NOMO-1 treated with dmso at 0.1 percent for 144 hours (cell line): ENCODE measurements around the gene CHN2.

Experiments used
- DNase-seq: peaks from one replicate; lab custom pipeline; 2025; ENCODE audit not compliant: unreplicated experiment; lab: John Stamatoyannopoulos, UW

CHN2 gene

DNA sequence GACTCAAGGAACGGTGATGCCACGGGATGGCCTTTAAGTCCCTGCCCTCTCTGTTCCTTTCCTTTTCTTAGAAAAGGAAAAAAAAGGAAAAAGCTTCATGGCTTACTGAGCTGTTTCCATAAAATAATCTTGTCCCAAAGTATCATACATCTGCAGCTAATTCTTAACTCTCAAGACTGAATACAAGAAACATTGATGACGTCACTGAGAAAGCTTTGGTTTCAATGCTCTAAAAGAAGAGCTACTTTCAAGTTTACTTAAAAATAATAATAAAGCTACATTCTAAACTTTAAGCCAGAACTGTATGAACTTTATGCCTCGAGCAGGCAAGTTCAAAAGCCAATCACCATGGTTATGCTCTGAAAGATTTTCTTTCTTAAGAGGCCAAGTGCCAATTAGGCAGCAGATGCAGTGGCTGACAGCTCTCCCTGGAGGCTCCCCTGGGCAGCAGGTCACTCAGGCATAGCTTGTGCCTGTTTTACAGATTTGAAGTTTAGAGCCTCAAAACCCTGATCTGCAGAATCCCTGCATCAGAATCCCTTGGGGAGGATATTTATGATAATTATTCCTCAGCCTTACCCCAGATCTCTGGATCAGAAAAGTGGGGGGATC is 165.0 kb downstream of the CHN2 start:
- DNase-seq = no peak

DNA sequence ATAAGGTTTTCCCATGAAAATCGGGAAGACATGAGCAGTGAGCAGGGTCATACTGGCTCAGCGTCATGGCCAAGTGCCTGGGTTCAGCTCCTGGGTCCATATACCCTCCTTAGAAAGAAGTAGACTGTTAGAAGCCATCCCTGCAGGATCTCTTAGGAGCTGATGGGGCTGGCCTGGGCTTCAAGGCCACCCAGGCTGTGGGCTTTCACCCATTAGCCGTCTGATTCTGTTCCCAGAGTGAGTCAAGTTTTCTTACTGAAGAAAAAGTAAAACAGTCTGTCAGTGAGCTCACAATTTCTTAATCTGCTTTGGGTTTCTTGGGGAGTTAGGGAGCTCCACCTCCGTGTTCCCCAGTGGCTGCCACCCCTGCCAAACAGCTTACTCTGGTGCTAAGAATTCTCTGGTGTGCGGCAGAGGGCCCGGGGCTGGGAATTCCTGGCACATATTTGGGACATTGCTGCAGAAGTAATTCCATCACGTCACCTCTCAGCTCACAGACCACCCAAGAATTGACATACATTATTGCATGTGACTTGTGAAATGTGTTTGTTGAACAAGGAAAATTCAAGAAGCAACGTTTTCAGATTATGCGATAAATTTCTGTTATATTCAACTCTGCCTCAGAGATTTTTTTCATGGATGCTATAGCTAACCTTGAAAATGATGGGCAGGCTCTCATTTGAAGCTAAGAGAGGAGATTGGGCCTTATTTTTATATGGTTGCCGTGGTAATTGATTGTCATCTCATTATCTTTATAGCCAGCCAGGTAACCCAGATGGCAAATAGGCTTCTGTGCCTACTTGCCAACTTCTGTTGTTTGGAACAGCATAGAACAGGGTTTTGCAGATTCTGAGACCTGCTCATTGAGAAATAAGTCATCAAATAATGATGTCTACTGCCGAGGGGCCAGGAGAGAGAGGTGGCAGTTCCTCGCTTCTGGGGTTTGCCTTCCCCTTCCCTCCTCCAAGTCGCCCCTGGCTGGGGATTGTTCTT is 166.4 kb downstream of the CHN2 start:
- DNase-seq = no peak

DNA sequence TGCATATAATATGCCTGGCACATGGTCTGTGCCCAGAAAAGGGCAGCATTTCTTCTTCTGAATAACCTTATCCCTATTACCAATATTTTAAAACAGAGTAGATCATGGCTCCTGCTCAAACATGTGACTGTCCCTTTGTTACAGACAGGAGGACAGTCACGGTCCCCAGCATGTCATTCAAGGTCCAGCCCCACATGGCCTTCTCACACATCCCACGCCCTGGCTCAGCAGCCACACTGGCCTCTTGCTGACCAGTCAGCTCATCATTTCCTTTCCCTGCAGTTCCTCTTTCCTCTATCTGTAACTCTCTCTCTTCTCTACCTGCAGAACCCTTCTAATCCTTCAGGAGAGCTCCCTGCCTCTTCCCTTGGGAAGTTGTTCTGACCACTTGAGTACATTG is 167.8 kb downstream of the CHN2 start:
- DNase-seq = no peak

DNA sequence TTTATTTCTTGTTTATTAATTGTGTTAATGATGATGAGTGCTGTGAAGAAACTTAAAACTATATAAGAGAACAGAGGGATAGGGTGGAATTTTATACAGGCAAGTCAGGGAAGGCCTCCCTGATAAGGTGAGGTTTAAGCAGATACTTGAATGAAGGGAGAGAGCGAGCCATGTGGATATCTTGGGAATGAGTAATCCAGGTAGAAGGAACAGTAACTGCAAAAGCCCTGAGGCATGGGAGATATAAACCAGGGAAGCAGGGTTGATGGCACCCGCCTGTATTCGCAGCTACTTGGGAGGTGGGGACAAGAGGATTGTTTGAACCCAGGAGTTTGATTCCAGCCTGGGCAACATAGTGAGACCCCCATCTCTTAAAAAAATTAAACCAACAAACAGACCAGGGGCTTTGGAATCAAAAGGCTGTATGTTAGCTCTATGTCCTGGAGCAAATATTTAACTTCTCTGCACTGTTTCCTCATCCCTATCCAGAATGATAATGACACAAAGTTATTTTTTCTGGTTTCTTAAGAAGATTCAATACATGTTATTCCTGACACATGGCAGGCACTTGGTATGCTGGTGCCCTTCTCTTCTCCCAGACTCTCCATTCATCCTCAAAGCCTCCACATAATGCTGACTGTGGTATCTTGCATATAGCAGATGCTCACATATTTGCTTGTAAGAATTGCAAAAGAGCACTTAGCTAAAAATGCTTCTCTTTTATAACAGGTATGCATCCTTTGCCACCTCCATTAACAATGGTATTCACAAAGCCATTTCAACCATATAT is 169.3 kb downstream of the CHN2 start:
- DNase-seq = no peak

DNA sequence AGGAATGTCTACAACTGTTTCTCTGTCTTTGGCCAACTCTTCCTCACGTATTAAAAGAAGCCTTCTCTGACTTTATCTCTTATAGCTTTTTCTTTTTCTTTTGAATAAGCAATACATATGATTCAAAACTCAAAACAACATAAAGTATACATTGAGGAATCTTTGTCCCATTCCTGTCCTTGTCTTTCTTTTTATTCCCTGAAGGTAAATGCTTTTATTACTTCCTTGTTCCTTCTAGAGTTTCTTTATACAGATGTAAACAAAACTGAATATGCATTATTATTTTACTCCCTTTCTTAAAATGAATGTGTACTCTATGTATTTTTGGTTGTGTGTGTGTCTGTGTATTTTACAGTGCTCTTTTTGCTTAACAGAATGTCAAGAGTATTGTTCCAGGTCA is 170.1 kb downstream of the CHN2 start:
- DNase-seq = no peak

DNA sequence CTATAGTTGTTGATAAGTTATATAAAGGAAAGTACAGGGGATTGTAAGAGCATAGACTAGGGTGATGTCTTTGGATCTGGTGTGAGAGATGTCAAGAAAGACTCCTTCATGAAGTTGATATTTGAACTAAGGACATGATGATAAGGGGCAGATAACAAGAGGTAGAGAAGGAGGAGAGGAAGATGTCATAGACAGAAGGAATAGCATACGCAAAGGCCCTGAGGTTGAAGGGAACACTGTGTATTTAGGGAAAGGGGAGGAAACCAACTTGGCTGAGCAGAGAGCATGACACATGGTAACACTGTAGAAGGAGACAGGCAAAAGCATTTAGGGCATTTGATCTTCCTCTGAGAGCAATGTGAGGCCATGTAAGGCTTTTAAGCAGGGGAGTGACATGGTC is 170.8 kb downstream of the CHN2 start:
- no peak for DNase-seq

DNA sequence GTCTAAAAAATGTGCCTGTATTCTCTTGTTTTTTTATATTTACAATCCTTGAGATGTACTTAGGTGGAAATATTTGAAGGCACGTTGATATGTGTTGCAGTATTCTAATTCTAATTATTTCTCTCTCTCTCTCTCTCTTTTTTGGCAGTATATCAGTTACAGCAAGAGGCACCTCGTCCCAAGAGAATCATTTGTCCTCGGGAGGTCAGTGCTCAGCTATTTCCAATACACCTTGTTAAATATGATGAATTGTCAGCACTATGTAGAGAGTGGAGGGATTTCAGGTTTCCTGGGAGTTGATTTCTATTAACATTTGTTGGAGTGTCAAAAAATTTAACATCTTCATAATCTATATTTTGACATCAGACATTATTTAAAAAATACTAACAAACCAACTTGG is 173.2 kb downstream of the CHN2 start:
- DNase-seq = no peak

DNA sequence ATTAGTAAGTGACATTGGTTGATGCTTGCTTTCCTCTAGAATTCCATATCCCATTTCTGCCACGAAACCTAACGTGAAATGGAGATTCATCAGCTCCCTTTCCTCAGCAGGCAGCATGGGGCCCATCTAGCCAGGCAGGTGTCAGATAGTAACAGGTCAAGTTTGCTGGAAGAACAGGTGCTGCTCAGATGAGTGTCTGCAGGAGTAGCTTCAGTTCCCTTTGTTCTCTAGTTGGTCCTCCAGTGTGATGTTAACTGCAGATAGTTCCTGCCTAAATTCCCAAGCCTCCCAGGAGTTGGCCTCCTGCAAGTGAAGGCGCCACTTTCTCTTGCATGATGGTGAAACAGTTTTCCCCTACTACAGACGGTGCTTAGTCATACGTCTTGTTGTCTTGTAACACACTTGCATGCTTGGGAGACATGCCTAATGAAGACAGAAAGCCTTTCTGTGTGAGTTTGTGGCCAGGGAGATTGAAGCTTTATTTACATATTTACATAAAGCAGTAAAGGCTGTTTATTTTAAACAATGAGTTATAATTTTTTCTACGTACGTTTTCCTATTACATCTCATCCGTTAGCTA is 175.4 kb downstream of the CHN2 start:
- no peak for DNase-seq

DNA sequence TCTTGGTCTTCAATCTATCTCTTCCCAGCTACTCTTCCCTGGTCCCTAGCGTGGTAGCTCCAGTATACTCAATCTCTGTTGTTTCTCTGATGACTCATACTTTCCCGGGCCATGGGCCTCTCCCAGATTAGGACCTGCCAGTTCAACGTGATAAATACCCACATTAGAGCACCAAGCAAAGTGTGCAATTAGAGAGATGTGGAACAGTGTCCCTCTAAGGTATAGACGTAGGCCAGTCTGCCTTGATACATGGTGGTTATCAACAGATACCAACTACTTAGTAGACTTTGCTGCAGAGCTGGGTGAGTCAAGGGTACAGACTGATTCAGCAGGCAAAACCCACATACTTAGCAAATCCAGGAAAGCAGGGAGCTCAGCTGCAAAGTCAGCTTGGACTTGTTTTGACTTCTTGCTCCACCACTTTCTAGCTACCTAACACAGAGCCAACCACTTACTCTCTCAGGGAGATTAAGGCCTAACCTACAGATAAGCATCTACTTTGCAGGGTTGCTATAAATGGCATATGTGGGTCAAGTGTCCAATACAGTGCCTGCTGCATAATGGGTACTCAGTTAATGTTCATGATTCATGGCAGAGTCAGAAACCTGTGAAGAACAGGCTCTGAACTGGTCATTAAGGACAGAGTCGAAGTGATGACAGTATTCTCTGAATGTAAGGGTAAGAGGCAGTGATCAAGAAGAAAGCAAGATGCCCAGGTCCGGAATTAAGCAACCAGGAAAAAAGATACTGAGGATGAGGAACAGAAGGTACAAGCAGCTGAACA is 176.1 kb downstream of the CHN2 start:
- DNase-seq = no peak

DNA sequence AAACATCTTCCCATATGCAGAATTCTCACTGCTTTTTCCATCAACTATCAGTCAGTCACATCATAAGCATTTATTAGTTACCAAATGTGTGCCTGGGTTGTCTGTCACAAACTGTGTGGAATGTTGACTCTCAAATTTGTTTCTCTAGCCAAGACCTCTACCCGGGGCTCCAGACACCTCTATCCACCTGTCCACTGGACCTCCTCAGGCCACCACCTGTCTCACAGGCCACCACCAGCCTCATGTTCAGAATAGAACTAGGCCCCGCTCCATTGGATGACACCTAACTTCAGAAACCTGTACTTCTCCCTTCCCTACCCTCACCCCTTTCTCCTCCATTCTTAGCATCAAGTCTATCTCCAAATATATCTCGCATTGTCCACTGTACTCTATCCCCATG is 176.9 kb downstream of the CHN2 start:
- no peak for DNase-seq

DNA sequence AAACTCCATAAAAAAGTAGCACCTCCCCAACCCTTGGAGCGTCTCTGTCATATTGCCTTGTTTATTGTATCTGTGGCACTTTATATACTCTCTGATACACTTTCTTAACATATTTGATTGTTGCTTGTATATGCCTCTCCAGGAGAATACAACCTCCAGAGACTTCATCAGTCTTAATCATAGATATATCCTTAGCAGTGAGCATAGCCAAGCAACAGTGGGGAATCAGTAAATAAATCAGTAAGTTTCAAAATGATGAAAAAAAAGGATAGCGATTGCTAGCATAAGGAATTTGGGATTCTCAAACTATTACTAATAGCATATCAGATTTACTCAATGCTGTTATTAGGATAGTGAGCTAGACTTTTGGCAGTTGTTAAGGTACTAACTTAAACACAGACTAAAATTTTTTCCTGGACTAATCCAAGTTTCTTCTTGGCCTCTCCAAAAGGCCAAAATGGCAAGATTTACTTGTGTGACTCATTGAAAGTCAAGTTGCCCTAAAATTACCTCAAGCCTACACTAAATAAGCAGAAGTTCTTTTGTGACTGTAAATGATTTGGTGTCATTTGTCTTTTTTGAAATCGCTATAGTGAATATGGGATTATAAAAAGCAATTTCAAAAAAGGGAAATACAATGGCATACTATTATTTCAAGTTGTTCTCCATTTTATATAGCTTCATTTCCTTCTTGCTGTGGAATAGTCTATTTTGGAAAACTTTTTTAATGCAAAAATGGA is 177.9 kb downstream of the CHN2 start:
- DNase-seq = no peak

DNA sequence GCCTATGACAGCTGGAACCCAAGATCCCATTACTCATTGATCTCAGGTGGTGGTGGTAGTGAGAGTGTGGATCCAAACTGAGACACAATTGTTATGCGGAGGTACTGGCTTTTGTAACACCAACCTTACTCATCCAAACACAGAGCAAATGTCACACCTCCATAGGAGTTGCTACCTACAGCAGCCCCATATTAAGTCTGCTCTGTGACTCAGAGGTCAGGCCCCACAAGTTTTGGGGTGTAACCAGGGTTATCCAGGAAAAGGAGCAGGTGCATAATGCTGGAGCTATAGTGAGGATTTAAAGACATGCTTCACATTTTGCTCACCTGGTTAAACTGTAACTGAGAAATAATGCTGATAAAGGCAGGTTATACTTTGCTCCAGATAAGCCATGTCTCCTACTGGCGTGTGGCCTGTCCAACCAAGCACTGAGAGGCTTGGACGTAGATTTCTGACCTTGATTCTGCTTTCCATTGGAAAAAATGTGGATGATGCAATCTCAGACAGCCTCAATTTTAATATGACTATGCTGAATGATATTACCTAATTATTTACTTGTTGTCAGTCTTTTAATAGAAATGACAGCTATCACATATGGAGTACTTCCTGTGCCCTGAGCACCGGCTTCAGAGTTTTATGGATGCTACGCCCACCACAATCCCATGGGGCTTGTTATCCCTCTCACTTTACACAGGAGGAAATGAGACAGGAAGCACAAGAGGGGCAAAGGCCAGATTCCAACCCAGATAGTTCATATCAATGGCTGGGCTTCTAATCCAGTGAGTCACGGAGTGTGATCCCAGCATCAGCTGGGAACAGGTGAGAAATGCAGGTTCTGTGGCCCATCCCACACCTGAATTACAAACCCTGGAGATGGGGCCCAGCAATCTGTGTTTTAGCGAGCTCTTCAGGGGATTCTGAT is 181.3 kb downstream of the CHN2 start:
- DNase-seq = no peak

DNA sequence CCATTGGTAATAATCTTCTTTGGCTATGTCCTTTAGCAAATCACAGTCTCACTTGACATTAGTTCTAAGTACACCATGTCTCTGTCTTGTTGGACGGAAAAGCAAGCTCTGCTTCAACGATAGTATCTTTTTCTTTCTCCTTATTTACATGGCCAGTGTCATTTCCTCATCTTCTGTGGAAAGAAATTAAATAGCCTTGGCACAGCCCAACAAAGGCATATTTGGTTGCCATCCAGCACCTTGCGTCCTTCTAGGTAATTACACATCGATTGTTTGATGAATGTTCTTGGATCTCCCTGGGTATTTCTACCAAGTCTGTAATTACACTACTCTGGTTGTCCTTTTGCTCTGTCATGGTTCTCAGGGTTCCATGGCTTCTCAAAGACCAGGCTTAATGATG is 183.1 kb downstream of the CHN2 start:
- no peak for DNase-seq

DNA sequence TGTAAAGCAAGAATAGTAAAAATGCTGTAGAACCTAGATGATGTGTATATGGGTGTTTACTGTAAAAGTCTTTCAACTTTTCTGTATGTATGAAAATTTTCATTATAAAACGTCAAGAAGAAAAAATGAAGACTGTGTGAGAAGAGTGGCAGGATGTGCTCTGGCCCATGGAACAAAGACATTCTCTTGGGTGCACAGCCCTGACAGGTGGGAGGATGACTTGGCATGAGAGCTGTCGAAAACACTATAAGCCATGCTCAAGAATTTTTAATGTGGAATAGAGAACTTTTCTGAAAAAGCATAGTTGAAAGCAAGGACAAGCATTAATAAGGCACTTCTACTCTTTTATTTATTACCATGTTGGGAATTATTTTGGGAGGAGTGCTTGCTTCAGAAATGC is 185.0 kb downstream of the CHN2 start:
- no peak for DNase-seq

DNA sequence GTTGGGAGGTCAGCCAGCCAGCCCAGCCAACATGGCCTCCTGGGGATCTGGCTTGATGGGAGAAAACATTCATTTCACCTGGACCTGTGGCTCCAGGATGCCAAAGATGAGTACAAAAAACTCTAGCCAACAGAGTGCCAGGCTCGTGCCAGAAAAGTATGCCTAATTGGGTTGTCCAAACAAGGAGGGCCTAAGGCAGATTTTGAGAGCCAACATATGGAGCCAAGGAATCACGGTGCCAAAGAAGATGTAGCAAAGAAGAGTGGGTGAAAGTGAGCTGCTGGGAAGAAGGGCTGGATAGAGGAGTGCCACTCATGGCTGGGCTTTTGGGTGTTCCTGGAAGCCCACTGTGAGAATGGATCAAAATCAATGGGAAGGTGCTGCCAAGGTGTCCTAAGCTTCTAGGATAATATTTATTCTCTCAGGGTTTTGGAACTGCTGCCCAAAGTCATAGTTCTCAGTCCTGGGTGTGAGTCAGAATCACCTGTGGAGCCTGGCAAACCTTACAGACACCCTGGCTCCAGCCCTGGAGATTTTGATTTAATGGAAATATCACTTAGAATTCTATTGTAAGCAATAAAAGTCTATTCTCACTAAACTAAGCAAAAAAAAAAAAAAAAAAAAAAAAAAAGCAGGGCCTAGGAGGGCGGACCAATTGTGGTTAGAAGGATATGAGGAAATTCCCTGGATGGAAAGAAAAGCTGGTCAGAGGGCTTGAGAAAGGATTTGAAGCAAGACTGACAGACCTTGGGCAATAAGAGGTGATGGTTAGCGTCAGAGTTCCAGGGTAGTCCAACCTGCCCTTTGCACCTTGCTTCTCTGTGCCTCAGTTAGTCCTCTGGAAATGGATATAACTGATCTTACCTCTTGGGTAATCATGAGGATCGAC is 186.9 kb downstream of the CHN2 start:
- no peak for DNase-seq

DNA sequence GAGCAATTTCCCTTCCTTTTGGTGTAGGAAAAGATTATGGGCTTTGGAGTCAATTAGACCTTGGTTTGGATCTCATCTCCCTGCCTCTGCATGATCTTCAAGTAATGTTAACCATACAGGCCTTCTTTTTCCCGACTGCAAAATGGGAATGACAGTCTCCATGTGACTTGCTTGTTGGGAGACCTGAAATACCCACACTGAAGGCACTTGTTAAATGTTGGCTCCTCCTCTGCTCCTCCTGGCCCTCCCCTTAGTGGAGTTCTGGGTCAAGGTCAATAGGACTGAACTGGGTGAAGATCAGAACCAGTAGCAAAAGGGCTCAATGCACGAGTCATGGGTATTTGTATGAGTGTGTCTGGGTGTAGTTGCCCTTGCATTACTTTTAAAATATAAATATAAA is 189.7 kb downstream of the CHN2 start:
- no peak for DNase-seq

DNA sequence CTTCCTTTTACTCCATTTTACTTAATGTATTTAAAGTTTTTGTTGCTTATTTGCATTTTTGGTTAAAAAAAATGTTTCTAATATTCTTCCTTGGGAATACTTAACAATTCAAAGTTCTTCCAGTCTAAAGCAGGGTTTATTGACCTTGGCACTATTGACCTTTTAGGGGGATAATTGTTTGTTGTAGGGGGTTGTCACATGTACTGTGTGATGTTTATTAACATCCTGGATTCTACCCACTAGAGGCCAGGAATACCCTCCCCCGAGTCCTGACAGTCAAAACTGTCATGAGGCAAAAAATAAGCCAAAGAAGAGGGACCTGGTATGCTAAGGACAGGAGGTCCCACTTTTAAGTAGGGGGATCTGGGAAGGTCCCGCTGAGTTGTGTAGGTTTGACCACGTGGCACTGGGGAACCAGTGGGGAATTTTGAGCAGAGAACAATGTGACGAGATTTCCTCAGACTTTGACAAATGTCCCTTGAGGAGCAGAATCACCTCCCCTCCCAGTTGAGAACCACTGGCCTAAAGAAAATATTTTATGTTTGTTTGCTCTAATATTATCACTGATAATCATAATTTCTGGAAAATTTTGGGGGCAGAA is 190.7 kb downstream of the CHN2 start:
- no peak for DNase-seq
